ENCODE results near the gene C1orf146.

The C1orf146 gene

DNA sequence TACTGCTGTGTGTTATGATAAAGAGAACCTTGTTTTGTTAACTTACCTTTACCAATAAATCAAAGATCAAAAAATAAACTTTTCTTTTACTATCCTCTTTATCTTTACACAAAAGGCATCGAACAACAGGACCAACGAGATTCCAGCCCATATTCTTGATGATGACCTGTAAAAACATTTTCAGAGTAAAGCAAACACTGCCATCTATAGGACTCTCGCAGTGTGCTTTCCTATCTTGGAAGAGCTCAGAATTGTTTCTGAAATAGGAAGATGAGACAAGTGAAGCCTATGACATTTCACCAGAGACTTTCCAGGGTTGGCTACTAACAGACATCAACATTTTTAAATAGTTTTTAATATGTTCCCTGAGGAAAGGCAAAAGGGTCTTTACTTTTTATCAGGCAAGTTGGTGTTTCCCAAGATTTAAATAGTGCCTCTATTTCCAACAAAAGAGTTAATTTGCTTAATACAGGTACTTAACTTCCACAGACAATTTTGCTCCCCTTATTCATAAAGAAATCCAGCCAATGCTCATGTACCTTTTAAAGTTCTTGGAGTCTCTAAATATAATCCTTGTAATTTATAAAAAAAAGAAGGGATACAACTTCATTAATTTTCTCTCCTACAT lies 73.8 kb downstream of the C1orf146 start:
- ChIA-PET CTCF (interaction anchor here (0.5 to 1.8 kb wide), 10 partner anchors 12 to 778 kb away, joined by 3 to 19 read pairs (median 3); no protein-coding TSS in a partner anchor), POLR2A (interaction anchor here (0.7 to 0.9 kb wide), 2 partner anchors 9 to 790 kb away, joined by 3 to 5 read pairs; no protein-coding TSS in a partner anchor)
- TF ChIP-seq FOXK2 (IDR thresholded peaks at IDR 0.05) (no peak), SP1 (IDR thresholded peaks at IDR 0.05) (no peak), BHLHE40 (IDR thresholded peaks at IDR 0.05; ENCODE audit: borderline replicate concordance) (no peak), ELF4 (IDR thresholded peaks at IDR 0.05) (no peak), NFRKB (IDR thresholded peaks at IDR 0.05) (no peak), L3MBTL2 (conservative IDR thresholded peaks at IDR 0.05) (no peak), LEF1 (IDR thresholded peaks at IDR 0.05; ENCODE audit: borderline replicate concordance) (no peak), FOXM1 (IDR thresholded peaks at IDR 0.05; ENCODE audit: borderline replicate concordance) (no peak), ZNF384 (IDR thresholded peaks at IDR 0.05) (no peak), CTBP1 (IDR thresholded peaks at IDR 0.05; ENCODE audit: borderline replicate concordance) (no peak), HDGF (IDR thresholded peaks at IDR 0.05; ENCODE audit: borderline replicate concordance) (no peak), SUZ12 (IDR thresholded peaks at IDR 0.05) (no peak), TARDBP (IDR thresholded peaks at IDR 0.05) (no peak), ARNT (IDR thresholded peaks at IDR 0.05) (no peak), FOXA1 (IDR thresholded peaks at IDR 0.05) (no peak)
- TF ChIP-seq, protein P1, sequence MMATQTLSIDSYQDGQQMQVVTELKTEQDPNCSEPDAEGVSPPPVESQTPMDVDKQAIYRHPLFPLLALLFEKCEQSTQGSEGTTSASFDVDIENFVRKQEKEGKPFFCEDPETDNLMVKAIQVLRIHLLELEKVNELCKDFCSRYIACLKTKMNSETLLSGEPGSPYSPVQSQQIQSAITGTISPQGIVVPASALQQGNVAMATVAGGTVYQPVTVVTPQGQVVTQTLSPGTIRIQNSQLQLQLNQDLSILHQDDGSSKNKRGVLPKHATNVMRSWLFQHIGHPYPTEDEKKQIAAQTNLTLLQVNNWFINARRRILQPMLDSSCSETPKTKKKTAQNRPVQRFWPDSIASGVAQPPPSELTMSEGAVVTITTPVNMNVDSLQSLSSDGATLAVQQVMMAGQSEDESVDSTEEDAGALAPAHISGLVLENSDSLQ (IDR thresholded peaks at IDR 0.05) = no peak
- DNase-seq (ENCODE audit: extremely low spot score) = peak; percentile 50

Data from HEK293T (cell line).